IgD-negative memory B cell (primary cell): ENCODE measurements around the gene KIF9. TPM values are rescaled to one million over a fixed set of nuclear protein-coding genes. Genes with fewer than 3 reads are reported as not detected.
"Not testable (repeated sequence)": the region's sequence is repeated elsewhere in the genome, so short reads cannot be mapped to it uniquely, and the experiment has no call there.

Source experiments
- H3K27ac Mint-ChIP-seq, 3 donors: one replicate each; pipeline ENCODE4 v1.8.0; 2020 to 2022; ENCODE audit warnings: mild to moderate bottlenecking in 3 of 3, mixed read lengths in 3 of 3, moderate library complexity in 1 of 3
- H3K27me3 Mint-ChIP-seq: one replicate; pipeline ENCODE4 v1.8.0; 2021; ENCODE audit warnings: mixed read lengths
- H3K36me3 Mint-ChIP-seq: one replicate; pipeline ENCODE4 v1.8.0; 2020; ENCODE audit warnings: mild to moderate bottlenecking, mixed read lengths
- H3K4me1 Mint-ChIP-seq, 3 donors: one replicate each; pipeline ENCODE4 v1.8.0; 2020 to 2022; ENCODE audit warnings: mixed read lengths in 3 of 3, mild to moderate bottlenecking in 1 of 3
- H3K4me3 Mint-ChIP-seq, 4 donors: one replicate each; pipeline ENCODE4 v1.8.0; 2020 to 2022; ENCODE audit warnings: mild to moderate bottlenecking in 4 of 4, mixed read lengths in 4 of 4, moderate library complexity in 3 of 4
- H3K9me3 Mint-ChIP-seq, 3 donors: one replicate each; pipeline ENCODE4 v1.8.0; 2020 to 2021; ENCODE audit warnings: mixed read lengths in 3 of 3, mild to moderate bottlenecking in 1 of 3
- polyA plus RNA-seq: library from polyadenylated mRNA; unstranded; fragments of 300-500 nt; fragmentation: Illumina TruSeq; gene quantifications from one replicate; pipeline ENCODE4 v1.2.3, GENCODE V29; 2021

The KIF9 gene
- polyA plus RNA-seq, 1 donor from 2014 or later, result 4.7 TPM

GRCh38 chr3:47247131-47248064 is 35.2 kb downstream of the KIF9 start:
- Mint-ChIP-seq H3K4me1 (no peaks in the 10 kb centered on the region), H3K27ac (no peak overlapping the region), H3K27me3 (peaks cover 2% of the 10 kb centered on the region), H3K36me3 (no peaks in the 10 kb centered on the region), H3K4me3 (no peak overlapping the region), H3K9me3 (no peaks in the 10 kb centered on the region)

DNA sequence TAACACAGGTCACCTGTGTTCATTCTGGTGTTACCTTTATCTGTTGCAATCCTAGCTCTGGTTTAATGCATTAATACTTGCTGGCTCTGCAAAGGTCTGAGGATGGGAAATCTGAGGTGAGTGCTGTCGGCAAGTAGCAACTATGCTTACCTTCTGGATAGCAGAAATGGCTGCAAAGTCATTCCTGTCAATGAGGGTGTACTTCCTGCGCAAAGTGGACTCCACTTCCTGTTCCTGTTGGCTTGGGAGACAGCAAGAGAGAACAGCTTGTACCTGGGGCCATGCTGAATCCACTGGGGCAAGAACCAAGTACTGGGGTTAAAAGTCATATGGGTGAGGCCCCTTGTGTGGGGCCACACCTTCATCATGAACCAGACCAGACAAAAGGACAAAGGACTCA is 37.3 kb downstream of the KIF9 start:
- no peaks in the 10 kb centered on the region for H3K36me3 Mint-ChIP-seq
- no peaks in the 10 kb centered on the region for H3K4me1 Mint-ChIP-seq
- peaks cover 2% of the 10 kb centered on the region for H3K27me3 Mint-ChIP-seq
- H3K9me3 Mint-ChIP-seq, result no peaks in the 10 kb centered on the region
- H3K27ac Mint-ChIP-seq, result no peak overlapping the region
- H3K4me3 Mint-ChIP-seq, result no peak overlapping the region

DNA sequence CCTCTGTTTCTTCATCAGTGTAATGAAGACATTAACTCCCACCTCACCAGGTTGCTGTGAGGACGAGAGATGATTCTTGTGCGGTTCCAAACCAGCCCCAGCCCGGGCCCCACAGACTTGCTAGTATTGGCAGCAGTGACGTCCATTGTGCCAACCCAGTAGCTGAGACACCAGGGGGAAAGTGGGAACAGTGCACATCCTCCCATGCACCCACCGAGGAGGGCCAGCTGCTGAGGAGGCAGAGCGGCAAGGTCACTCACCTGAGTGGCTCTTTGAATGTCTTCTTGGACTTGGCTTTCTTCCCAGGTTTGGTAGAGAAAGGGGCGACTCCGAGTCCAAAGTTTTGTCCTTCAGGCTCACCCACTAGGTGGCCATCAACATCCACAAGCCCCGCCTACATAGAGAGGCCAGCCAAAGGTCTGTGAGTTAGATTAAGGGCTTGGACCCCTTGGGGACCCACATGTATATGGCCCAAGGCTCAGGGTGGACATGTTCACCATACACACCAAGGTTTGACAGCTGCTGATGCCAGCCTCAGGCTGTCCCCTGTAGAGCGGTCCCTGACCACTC is 38.0 kb downstream of the KIF9 start:
- no peaks in the 10 kb centered on the region for H3K4me1 Mint-ChIP-seq
- peaks cover 2% of the 10 kb centered on the region for H3K27me3 Mint-ChIP-seq
- H3K4me3 Mint-ChIP-seq, result no peak overlapping the region

DNA sequence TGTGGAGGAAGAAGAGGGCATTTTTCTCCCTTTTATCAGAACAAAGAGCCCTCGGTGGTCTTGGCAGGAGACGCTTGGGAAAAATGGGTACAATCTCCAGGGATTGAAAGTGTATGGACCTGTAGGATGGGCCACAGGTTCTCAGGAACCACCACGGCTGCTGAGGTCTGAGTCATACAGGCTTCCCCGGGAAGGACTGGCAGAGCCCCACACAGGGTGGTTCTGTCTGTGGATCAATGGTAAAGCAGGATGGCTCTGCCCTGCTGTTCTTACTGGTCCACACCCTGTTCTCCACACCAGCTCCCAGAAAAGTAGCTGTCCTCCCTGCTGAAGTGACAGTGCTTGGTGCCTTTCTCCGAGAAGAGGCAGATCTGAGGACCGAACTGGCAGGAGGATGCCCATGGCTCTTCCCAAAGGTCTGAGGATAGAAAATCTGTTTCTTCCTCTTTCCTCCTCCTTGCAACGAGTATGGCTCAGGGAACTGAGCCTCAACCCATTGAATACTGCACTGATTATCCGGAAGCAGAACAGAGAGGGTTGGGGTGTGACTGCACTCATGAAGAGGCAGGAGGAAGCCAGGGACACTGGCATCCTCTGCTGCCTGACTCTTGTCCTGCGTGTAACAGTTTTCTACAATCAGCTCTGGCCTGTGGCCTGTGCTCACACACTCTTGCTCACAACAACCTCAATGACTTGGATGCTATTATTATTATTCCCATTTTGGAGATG is 39.0 kb downstream of the KIF9 start:
- no peaks in the 10 kb centered on the region for H3K36me3 Mint-ChIP-seq
- H3K27me3 Mint-ChIP-seq, result peaks cover 2% of the 10 kb centered on the region
- H3K4me3 Mint-ChIP-seq, result no peak overlapping the region
- H3K27ac Mint-ChIP-seq, result no peak overlapping the region
- H3K4me1 Mint-ChIP-seq, result no peaks in the 10 kb centered on the region
- H3K9me3 Mint-ChIP-seq, result no peaks in the 10 kb centered on the region

More for the DNA sequence above, 38.0 kb downstream of the KIF9 start:
- H3K9me3 Mint-ChIP-seq, result no peaks in the 10 kb centered on the region
- no peak overlapping the region for H3K27ac Mint-ChIP-seq
- H3K36me3 Mint-ChIP-seq, result no peaks in the 10 kb centered on the region

DNA sequence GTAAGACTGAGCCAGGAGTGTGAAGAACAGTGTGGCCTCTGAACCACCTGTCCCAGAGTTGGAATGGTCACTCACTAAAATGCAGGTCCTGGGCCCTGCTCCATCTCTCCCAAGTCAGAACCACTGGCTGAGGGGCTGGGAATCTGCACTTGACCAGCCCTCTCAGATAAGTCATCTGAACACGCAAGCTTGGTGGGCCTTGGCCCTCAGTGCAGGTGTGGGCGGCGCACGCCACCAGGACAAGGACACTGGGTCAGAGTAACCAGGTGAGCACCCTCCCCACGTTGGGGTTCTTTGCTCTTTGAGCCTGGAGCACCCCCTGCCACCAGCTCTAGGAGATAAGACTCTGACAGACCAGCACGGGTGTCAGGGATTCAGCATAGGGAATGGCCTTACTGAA is 42.7 kb downstream of the KIF9 start:
- H3K4me3 Mint-ChIP-seq, result no peak overlapping the region
- no peak overlapping the region for H3K27ac Mint-ChIP-seq
- no peaks in the 10 kb centered on the region for H3K36me3 Mint-ChIP-seq
- no peaks in the 10 kb centered on the region for H3K4me1 Mint-ChIP-seq
- no peaks in the 10 kb centered on the region for H3K9me3 Mint-ChIP-seq
- no peaks in the 10 kb centered on the region for H3K27me3 Mint-ChIP-seq

GRCh38 chr3:47238017-47238416 is 44.6 kb downstream of the KIF9 start:
- Mint-ChIP-seq H3K4me3 (no peak overlapping the region), H3K4me1 (no peaks in the 10 kb centered on the region), H3K36me3 (no peaks in the 10 kb centered on the region), H3K27ac (no peak overlapping the region), H3K27me3 (no peaks in the 10 kb centered on the region), H3K9me3 (no peaks in the 10 kb centered on the region)

- Mint-ChIP-seq H3K27me3 (no peaks in the 10 kb centered on the region), H3K27ac (peak overlapping the region in 1 of 3 donors; percentile 59), H3K36me3 (no peaks in the 10 kb centered on the region), H3K4me3 (peak overlapping the region in 3 of 4 donors; percentile 57 to 87 (median 74)), H3K4me1 (peaks cover 31 to 35% (median 31%) of the 10 kb centered on the region in 3 donors), H3K9me3 (no peaks in the 10 kb centered on the region)
These were observed 54.5 kb downstream of the KIF9 start for GRCh38 chr3:47228088-47228487.

GRCh38 chr3:47227678-47228077 is 54.9 kb downstream of the KIF9 start:
- Mint-ChIP-seq H3K27ac (peak overlapping the region in 2 of 3 donors; percentile 27 to 59), H3K9me3 (no peaks in the 10 kb centered on the region), H3K4me1 (peaks cover 31 to 35% (median 31%) of the 10 kb centered on the region in 3 donors), H3K36me3 (no peaks in the 10 kb centered on the region), H3K4me3 (peak overlapping the region in 3 of 4 donors; percentile 57 to 87 (median 74)), H3K27me3 (no peaks in the 10 kb centered on the region)

GRCh38 chr3:47225310-47225906 is 57.2 kb downstream of the KIF9 start:
- Mint-ChIP-seq H3K27ac (no peak overlapping the region), H3K4me1 (peaks cover 31 to 35% (median 31%) of the 10 kb centered on the region in 3 donors), H3K27me3 (no peaks in the 10 kb centered on the region), H3K9me3 (no peaks in the 10 kb centered on the region), H3K4me3 (peak overlapping the region in 3 of 4 donors; percentile 34 to 57 (median 52)), H3K36me3 (no peaks in the 10 kb centered on the region)

DNA sequence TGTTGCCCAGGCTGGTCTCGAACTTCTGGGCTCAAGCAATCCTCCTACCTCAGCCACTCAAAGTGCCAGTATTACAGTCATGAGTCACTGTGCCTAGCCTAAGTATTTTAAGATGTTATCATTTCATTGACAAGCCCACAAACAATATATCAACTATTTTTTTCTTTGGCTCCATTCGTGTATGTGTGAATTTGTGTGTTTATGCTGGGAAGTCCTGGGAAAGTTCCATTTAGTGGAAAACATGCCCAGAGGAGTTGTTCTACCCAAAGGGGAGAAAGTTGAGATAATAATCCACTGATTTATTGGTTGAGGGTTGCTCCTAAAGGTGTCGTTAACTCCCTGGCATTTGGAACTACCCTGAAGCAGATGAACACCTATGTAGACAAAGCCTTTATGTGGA is 58.8 kb downstream of the KIF9 start:
- H3K4me1 Mint-ChIP-seq, result peaks cover 30 to 34% (median 31%) of the 10 kb centered on the region in 3 donors
- no peaks in the 10 kb centered on the region for H3K9me3 Mint-ChIP-seq
- no peaks in the 10 kb centered on the region for H3K36me3 Mint-ChIP-seq

DNA sequence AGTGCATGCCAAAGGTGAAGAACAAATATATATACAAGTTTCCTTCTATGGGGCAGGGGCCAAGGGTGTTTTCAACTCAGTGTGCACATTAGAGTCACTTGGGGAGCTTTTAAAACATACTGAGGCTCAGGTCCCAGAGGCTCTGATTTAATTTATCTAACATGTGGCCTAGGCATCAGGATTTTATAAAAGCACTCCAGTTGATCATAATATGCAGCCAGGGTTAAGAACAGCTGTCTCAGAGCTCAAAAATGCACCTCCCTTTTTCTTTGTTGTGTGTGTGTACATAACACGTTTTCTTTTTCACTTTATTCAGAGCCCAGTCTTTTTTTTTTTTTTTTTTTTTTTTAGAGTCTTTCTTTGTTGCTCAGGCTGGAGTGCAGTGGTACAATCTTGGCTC is 60.8 kb downstream of the KIF9 start:
- Mint-ChIP-seq H3K4me1 (peaks cover 13 to 17% (median 14%) of the 10 kb centered on the region in 3 donors), H3K36me3 (no peaks in the 10 kb centered on the region), H3K27me3 (no peaks in the 10 kb centered on the region)

More for the DNA sequence above, 58.8 kb downstream of the KIF9 start:
- Mint-ChIP-seq H3K27me3 (no peaks in the 10 kb centered on the region), H3K4me3 (no peak overlapping the region), H3K27ac (no peak overlapping the region)

GRCh38 chr3:47210863-47211405 is 71.7 kb downstream of the KIF9 start:
- no peaks in the 10 kb centered on the region for H3K27me3 Mint-ChIP-seq
- H3K9me3 Mint-ChIP-seq, result no peaks in the 10 kb centered on the region
- H3K27ac Mint-ChIP-seq, result no peak overlapping the region
- H3K4me3 Mint-ChIP-seq, result no peak overlapping the region
- H3K36me3 Mint-ChIP-seq, result no peaks in the 10 kb centered on the region
- H3K4me1 Mint-ChIP-seq, result no peaks in the 10 kb centered on the region

More for the DNA sequence above, 60.8 kb downstream of the KIF9 start:
- no peak overlapping the region for H3K27ac Mint-ChIP-seq
- H3K9me3 Mint-ChIP-seq, result no peaks in the 10 kb centered on the region
- no peak overlapping the region for H3K4me3 Mint-ChIP-seq

GRCh38 chr3:47206022-47206421 is 76.6 kb downstream of the KIF9 start:
- not testable (repeated sequence) for H3K27ac Mint-ChIP-seq, H3K9me3 Mint-ChIP-seq, H3K36me3 Mint-ChIP-seq, H3K4me3 Mint-ChIP-seq, H3K27me3 Mint-ChIP-seq, H3K4me1 Mint-ChIP-seq

- H3K4me3 Mint-ChIP-seq, result no peak overlapping the region
- H3K27ac Mint-ChIP-seq, result no peak overlapping the region
- no peaks in the 10 kb centered on the region for H3K9me3 Mint-ChIP-seq
- H3K27me3 Mint-ChIP-seq, result no peaks in the 10 kb centered on the region
- H3K4me1 Mint-ChIP-seq, result no peaks in the 10 kb centered on the region
- H3K36me3 Mint-ChIP-seq, result no peaks in the 10 kb centered on the region
These were observed 77.7 kb downstream of the KIF9 start for GRCh38 chr3:47204875-47205274.

DNA sequence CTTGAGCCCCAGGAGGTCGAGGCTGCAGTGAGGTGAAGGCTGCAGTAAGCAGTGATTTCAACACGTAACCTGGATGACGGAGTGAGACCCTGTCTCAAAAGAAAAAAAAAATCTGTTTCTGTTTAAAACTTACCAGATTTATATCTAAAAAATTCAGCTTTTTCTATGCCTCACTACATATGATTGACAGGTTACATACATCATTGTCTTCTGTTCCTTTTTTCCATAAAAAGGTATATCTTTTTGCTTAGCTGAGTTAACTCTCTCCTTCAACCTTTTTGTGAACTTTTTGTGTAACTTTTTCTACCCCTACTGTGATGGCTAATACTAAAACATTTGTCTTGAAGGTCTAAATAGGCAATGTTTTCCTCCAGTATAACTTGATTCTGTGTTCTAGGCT is 80.1 kb downstream of the KIF9 start:
- Mint-ChIP-seq H3K4me1 (no peaks in the 10 kb centered on the region), H3K4me3 (no peak overlapping the region), H3K27me3 (no peaks in the 10 kb centered on the region), H3K36me3 (no peaks in the 10 kb centered on the region), H3K27ac (no peak overlapping the region), H3K9me3 (no peaks in the 10 kb centered on the region)
